ENCODE data around the gene MLST8. TPM values are rescaled to one million over a fixed set of nuclear protein-coding genes. Genes with fewer than 3 reads are reported as not detected.

Gene MLST8
- total and polyA plus RNA-seq, 4 donors = 11.1 to 26.7 (median 20.2) TPM

GRCh38 chr16:2198283-2198682 is 7.0 kb upstream of the MLST8 start:
- no peak for TF ChIP-seq HNF4A (conservative IDR thresholded peaks at IDR 0.05)
- TF ChIP-seq REST (IDR thresholded peaks at IDR 0.05) = no peak
- TF ChIP-seq RAD21 (IDR thresholded peaks at IDR 0.05) = no peak
- H3K27ac ChIP-seq (ENCODE audit: low read depth in 1 of 2, low read length in 2 of 2) = no peak overlapping the region
- H3K4me1 ChIP-seq (ENCODE audit: control insufficient read depth in 4 of 4, insufficient read depth in 4 of 4, low read length in 3 of 4) = peaks cover 2 to 11% (median 4%) of the 10 kb centered on the region in 4 donors
- H3K27me3 ChIP-seq (ENCODE audit: control insufficient read depth in 4 of 4, insufficient read depth in 4 of 4, low read length in 3 of 4) = peaks cover 0 to 2% (median 0%) of the 10 kb centered on the region in 4 donors
- DNase-seq (ENCODE audit: low spot score) = no peak
- no peaks in the 10 kb centered on the region for H3K9me3 ChIP-seq (ENCODE audit: control insufficient read depth in 4 of 4, low read length in 3 of 4)
- H3K4me3 ChIP-seq (ENCODE audit: low read depth in 1 of 3, low read length in 3 of 3) = no peak overlapping the region
- no peak overlapping the region for H3K9ac ChIP-seq (ENCODE audit: low read depth in 1 of 2, low read length in 2 of 2)
- no peaks in the 10 kb centered on the region for H3K36me3 ChIP-seq (ENCODE audit: control insufficient read depth in 4 of 4, insufficient read depth in 3 of 4, low read depth in 1 of 4, low read length in 3 of 4)
- 76% methylated on average over 4 of the region's 4 CpGs for WGBS

GRCh38 chr16:2199095-2199494 is 6.2 kb upstream of the MLST8 start:
- H3K4me3 ChIP-seq (ENCODE audit: low read depth in 1 of 3, low read length in 3 of 3) = no peak overlapping the region
- peaks cover 0 to 2% (median 0%) of the 10 kb centered on the region in 4 donors for H3K27me3 ChIP-seq (ENCODE audit: control insufficient read depth in 4 of 4, insufficient read depth in 4 of 4, low read length in 3 of 4)

GRCh38 chr16:2199621-2200139 is 5.6 kb upstream of the MLST8 start:
- H3K36me3 ChIP-seq (ENCODE audit: control insufficient read depth in 4 of 4, insufficient read depth in 3 of 4, low read depth in 1 of 4, low read length in 3 of 4) = no peaks in the 10 kb centered on the region
- H3K4me1 ChIP-seq (ENCODE audit: control insufficient read depth in 4 of 4, insufficient read depth in 4 of 4, low read length in 3 of 4) = peaks cover 3 to 13% (median 5%) of the 10 kb centered on the region in 4 donors
- TF ChIP-seq YY1 (IDR thresholded peaks at IDR 0.05) (no peak), RAD21 (IDR thresholded peaks at IDR 0.05) (no peak)
- no peak overlapping the region for H3K4me3 ChIP-seq (ENCODE audit: low read depth in 1 of 3, low read length in 3 of 3)
- 84% methylated on average over 14 of the region's 14 CpGs for WGBS
- no peak overlapping the region for H3K9ac ChIP-seq (ENCODE audit: low read depth in 1 of 2, low read length in 2 of 2)
- no peak for DNase-seq (ENCODE audit: low spot score)
- peaks cover 0 to 2% (median 0%) of the 10 kb centered on the region in 4 donors for H3K27me3 ChIP-seq (ENCODE audit: control insufficient read depth in 4 of 4, insufficient read depth in 4 of 4, low read length in 3 of 4)
- H3K9me3 ChIP-seq (ENCODE audit: control insufficient read depth in 4 of 4, low read length in 3 of 4) = no peaks in the 10 kb centered on the region
- no peak overlapping the region for H3K27ac ChIP-seq (ENCODE audit: low read depth in 1 of 2, low read length in 2 of 2)

More at GRCh38 chr16:2199095-2199494, 6.2 kb upstream of the MLST8 start:
- Histone ChIP-seq H3K9me3 (ENCODE audit: control insufficient read depth in 4 of 4, low read length in 3 of 4) (no peaks in the 10 kb centered on the region), H3K9ac (ENCODE audit: low read depth in 1 of 2, low read length in 2 of 2) (no peak overlapping the region), H3K4me1 (ENCODE audit: control insufficient read depth in 4 of 4, insufficient read depth in 4 of 4, low read length in 3 of 4) (peaks cover 2 to 11% (median 4%) of the 10 kb centered on the region in 4 donors), H3K27ac (ENCODE audit: low read depth in 1 of 2, low read length in 2 of 2) (no peak overlapping the region), H3K36me3 (ENCODE audit: control insufficient read depth in 4 of 4, insufficient read depth in 3 of 4, low read depth in 1 of 4, low read length in 3 of 4) (no peaks in the 10 kb centered on the region)
- TF ChIP-seq CTCF (IDR thresholded peaks at IDR 0.05; ENCODE audit: low read depth, low read length, missing input control) = no peak
- no peak for TF ChIP-seq RXRA (IDR thresholded peaks at IDR 0.05)
- 87% methylated on average over 5 of the region's 5 CpGs for WGBS
- no peak for DNase-seq (ENCODE audit: low spot score)

GRCh38 chr16:2200313-2200712 is 4.9 kb upstream of the MLST8 start:
- Histone ChIP-seq H3K27ac (ENCODE audit: low read depth in 1 of 2, low read length in 2 of 2) (no peak overlapping the region), H3K9ac (ENCODE audit: low read depth in 1 of 2, low read length in 2 of 2) (no peak overlapping the region), H3K9me3 (ENCODE audit: control insufficient read depth in 4 of 4, low read length in 3 of 4) (no peaks in the 10 kb centered on the region), H3K4me1 (ENCODE audit: control insufficient read depth in 4 of 4, insufficient read depth in 4 of 4, low read length in 3 of 4) (peaks cover 3 to 12% (median 7%) of the 10 kb centered on the region in 4 donors), H3K27me3 (ENCODE audit: control insufficient read depth in 4 of 4, insufficient read depth in 4 of 4, low read length in 3 of 4) (peaks cover 0 to 2% (median 0%) of the 10 kb centered on the region in 4 donors), H3K4me3 (ENCODE audit: low read depth in 1 of 3, low read length in 3 of 3) (no peak overlapping the region), H3K36me3 (ENCODE audit: control insufficient read depth in 4 of 4, insufficient read depth in 3 of 4, low read depth in 1 of 4, low read length in 3 of 4) (no peaks in the 10 kb centered on the region)
- WGBS = 93% methylated on average over 6 of the region's 6 CpGs
- no peak for DNase-seq (ENCODE audit: low spot score)
- TF ChIP-seq HNF4A (conservative IDR thresholded peaks at IDR 0.05) (no peak), NR2F2 (IDR thresholded peaks at IDR 0.05) (no peak), SP1 (IDR thresholded peaks at IDR 0.05) (no peak), YY1 (IDR thresholded peaks at IDR 0.05) (no peak), FOXA2 (IDR thresholded peaks at IDR 0.05) (no peak), ZBTB33 (IDR thresholded peaks at IDR 0.05) (no peak), TAF1 (conservative IDR thresholded peaks at IDR 0.05) (no peak), HNF4G (IDR thresholded peaks at IDR 0.05) (no peak), FOXA1 (IDR thresholded peaks at IDR 0.05) (no peak), GABPA (IDR thresholded peaks at IDR 0.05 in 1 of 2, conservative IDR thresholded peaks at IDR 0.05 in 1 of 2) (no peak), EGR1 (IDR thresholded peaks at IDR 0.05; ENCODE audit: low read depth in 2 of 2) (no peak), RAD21 (IDR thresholded peaks at IDR 0.05) (no peak), MAX (IDR thresholded peaks at IDR 0.05) (no peak)

Data from liver (tissue), 9 donors.